ENCODE data around the gene CSF3R.
"Not testable (repeated sequence)": the region's sequence is repeated elsewhere in the genome, so short reads cannot be mapped to it uniquely, and the experiment has no call there.

CSF3R gene

GRCh38 chr1:36513676-36514473 is 31.2 kb upstream of the CSF3R start:
- no peak for DNase-seq (ENCODE audit: low read depth)

GRCh38 chr1:36512842-36513241 is 30.1 kb upstream of the CSF3R start:
- no peak for DNase-seq (ENCODE audit: low read depth)

GRCh38 chr1:36511804-36512798 is 29.4 kb upstream of the CSF3R start:
- no peak for DNase-seq (ENCODE audit: low read depth)

DNA sequence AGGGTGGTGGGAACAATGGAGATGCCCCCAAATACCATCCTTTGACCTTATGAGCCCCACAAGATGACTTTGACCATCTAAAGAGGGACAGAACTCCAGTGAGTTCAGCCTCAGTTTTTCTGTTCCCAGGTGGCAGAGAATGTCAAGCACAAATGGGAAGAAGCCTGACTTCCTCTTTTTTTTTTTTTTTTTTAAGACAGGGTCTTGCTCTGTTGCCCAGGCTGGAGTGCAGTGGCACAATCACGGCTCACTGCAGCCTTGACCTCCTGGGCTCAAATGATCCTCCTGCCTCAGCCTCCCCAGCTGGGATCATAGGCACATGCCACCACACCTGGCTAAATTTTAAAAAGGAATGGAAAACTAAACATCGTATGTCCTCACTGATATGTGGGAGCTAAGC is 28.5 kb upstream of the CSF3R start:
- DNase-seq (ENCODE audit: low read depth): not testable (repeated sequence)

- DNase-seq (ENCODE audit: low read depth): no peak
Observed at GRCh38 chr1:36510418-36510817, 27.7 kb upstream of the CSF3R start.

GRCh38 chr1:36508257-36508656 is 25.5 kb upstream of the CSF3R start:
- DNase-seq (ENCODE audit: low read depth): no peak

GRCh38 chr1:36506276-36506920 is 23.7 kb upstream of the CSF3R start:
- DNase-seq (ENCODE audit: low read depth): no peak

- DNase-seq (ENCODE audit: low read depth): no peak
Observed at GRCh38 chr1:36503733-36504132, 21.0 kb upstream of the CSF3R start.

- DNase-seq (ENCODE audit: low read depth): no peak
Observed at GRCh38 chr1:36503159-36503558, 20.4 kb upstream of the CSF3R start.

DNA sequence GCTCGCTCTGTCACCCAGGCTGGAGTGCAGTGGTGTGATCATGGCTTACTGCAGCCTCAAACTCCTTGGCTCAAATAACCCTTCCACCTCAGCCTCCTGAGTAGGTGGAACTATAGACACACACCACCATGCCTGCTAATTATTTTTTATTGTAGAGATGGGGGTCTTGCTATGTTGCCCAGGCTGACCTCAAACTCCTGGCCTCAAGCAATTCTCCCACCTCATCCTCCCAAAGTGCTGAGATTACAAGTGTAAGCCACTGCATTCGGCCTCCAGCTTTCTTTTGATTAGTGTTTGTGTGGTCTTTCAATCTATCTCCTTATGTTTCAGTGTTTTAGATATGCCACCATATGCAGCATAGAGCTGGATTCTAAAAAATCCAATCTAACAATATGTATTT is 19.9 kb upstream of the CSF3R start:
- no peak for DNase-seq (ENCODE audit: low read depth)

DNA sequence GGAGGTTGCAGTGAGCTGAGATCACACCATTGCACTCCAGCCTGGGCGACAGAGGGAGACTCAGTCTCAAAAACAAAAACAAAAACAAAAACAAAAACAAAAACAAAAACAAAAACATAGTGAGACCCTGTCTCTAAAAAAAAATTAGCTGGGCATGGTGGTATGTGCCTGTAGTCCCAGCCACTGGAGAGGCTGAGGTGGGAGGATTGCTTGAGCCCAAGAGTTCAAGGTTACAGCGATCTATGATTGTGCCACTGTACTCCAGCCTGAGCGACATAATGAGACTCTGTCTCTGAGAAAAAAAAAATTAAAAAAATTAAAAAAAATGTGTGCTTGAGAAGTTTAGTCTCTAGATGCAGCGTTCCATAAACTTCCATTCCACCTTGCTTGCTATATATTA is 19.2 kb upstream of the CSF3R start:
- DNase-seq (ENCODE audit: low read depth): not testable (repeated sequence)

- DNase-seq (ENCODE audit: low read depth): no peak
Observed at GRCh38 chr1:36497207-36497606, 14.5 kb upstream of the CSF3R start.

DNA sequence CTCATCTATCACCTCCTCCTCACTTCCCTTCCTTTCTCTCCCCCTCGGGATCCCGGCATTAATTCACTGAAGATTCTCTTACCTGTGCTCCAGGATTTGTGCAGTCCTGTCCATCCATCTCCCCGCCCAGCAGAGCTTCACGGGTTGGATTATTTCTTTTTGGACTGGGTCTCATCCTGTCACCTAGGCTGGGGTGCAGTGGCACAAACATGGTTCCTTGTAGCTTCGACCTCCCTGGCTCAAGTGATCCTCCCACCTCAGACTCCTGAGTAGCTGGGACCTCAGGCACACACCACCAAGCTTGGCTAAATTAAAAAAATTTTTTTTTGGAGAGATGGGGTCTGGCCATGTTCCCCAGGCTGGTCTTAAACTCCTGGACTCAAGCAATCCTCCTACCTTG is 12.3 kb upstream of the CSF3R start:
- no peak for DNase-seq (ENCODE audit: low read depth)

DNA sequence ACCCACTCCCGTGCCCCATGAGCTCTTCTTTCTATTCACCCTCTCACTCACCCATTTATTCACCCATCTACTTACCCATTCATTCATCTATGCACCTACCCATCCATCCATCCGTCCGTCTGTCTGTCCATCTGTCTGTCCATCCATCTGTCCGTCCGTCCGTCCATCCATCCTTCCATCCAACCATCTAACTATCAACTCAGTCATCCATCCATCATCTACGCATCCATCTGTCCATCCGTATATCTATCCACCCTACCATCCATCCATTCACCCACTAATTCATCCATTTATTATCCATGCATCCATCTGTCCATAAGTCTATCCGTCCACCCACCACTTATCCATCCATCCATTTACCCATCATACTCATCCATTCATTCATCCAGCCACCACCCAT is 10.8 kb upstream of the CSF3R start:
- DNase-seq (ENCODE audit: low read depth): no peak

GRCh38 chr1:36492491-36492890 is 9.8 kb upstream of the CSF3R start:
- no peak for DNase-seq (ENCODE audit: low read depth)

DNA sequence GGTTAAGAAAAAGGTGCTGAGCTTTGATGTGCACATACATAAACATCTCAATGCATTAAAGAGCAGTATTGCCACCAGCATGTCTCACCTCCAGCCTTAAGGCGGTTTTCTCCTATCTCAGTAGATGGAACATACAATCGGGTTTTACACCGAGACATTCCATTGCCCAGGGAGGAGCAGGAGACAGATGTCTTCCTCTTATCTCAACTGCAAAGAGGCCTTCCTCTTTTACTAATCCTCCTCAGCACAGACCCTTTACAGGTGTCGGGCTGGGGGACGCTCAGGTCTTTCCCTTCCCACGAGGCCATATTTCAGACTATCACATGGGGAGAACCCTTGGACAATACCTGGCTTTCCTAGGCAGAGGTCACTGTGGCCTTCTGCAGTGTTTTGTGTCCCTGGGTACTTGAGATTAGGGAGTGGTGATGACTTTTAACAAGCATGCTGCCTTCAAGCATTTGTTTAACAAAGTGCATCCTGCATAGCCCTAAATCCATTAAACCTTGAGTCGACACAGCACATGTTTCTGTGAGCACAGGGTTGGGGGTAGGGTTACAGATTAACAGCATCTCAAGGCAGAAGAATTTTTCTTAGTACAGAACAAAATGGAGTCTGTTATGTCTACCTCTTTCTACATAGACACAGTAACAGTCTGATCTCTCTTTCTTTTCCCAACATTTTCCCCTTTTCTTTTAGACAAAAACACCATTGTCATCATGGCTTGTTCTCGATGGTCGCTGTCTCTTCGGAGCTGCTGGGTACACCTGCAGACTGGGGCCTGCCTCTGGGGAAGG is 6.7 kb upstream of the CSF3R start:
- not testable (repeated sequence) for DNase-seq (ENCODE audit: low read depth)

DNA sequence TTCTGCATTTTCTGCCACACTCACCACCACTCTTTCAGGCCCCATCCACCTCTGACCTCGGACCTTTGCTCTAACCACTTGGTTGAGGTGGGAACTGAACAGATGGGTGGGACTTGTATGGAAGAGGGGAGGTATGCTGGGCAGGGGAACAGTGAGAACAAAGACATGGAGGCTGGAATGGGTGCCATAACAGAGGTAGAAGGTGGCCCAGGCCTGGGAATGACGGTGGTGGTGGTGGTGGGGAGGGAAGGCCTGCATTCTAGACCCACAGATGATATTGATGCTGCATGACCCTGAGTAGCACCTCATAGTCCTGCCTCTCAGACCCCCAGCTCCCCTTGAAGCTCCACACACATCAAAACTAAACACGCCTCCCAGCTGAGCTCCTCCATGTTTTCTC is 5.2 kb upstream of the CSF3R start:
- no peak for DNase-seq (ENCODE audit: low read depth)

DNA sequence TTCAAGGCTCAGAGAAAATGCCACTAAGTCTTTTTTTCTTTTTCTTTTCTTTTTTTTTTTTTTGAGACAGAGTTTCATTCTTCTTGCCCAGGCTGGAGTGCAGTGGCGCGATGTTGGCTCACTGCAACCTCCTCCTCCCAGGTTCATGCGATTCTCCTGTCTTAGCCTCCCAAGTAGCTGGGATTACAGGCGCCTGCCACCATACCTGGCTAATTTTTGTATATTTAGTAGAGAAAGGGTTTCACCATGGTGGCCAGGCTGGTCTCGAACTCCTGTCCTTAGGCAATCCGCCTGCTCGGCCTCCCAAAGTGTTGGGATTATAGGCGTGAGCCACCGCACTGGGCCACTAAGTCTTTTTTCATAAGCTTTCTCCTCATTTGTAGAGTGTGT is 4.6 kb upstream of the CSF3R start:
- not testable (repeated sequence) for DNase-seq (ENCODE audit: low read depth)

DNA sequence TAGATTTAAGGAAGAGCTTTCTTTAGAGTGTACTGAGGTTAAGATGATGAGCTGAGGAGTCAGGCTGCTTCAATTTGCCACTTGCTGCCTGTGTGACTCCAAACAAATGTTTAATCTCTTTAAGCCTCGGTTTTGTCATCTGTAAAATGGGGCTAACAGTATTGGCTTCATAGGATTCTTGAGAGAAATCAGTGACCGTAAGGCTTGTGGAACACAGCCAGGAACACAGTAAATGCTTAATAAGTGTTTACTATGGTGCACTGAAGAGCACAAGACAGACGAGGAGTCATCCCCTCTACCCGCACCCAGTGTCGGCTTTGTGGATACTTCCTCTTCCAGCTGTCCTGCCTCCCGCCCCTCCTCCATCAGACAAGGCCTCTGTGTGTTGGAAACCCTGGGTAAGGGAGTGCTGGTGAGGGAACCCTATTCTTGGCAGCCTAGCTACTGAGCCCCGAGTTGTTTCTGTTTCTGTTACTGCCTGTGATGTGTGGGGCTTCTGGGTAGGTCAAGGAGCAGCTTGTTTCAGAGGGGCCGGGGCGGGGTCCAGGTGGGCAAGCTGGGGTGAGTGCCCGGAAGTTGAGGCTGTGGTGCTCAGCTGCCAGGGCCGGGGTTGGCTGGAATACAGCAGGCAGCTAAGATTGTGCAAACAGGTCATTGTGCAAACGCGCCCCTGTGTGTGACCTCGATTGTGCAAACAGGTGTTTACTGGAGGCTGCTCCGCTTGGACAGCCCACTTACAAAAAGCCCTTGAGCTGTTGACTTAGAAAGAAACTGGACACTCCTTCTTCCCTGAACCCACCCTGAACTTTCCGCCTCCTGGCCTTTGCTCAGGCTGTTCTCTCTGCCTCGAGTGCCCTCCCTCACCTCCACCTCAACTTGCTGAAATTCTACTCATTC is 4.0 kb upstream of the CSF3R start:
- DNase-seq (ENCODE audit: low read depth): no peak

DNA sequence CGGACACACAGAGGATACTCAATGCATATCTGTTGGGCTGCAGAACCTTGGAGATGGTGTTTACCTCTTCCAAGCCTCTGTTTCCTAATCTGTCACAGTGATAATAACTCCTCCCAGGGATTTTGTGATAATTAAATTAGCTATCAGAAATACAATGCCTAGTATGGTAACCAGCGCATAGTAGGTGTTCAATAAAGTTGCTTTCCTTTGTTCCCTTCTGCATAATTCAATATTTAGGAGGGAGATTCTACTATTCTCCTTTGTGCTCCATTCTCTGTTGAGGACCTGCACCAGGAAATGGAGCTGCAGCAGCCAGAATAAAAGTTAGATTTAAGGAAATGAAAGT is 3.4 kb upstream of the CSF3R start:
- no peak for DNase-seq (ENCODE audit: low read depth)

DNA sequence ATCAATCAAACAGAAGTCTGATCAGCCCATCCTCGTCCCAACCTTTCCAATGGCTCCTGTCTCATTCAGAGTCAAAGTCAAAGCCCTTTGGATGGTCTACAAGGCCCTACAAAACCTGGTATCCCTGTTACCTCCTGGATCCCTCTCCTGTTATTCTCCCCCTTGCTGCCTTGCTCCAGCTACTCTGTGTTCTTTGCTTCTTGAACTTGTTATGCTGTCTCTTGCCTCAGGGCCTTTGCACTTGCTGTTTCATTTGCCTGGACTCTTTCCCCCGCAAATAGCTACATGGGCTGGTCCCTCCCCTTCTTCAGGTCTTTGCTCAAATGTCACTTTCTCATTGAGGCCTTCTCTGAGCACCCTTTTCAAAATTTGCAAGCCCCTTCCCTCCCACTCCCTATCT is 1.4 kb upstream of the CSF3R start:
- DNase-seq (ENCODE audit: low read depth): no peak
